Lower lobe of right lung (tissue), 2 donors: ENCODE measurements around the gene KYNU. TPM values are rescaled to one million over a fixed set of nuclear protein-coding genes. Genes with fewer than 3 reads are reported as not detected.
"Not testable (repeated sequence)": the region's sequence is repeated elsewhere in the genome, so short reads cannot be mapped to it uniquely, and the experiment has no call there.

Source experiments
- ATAC-seq, 2 donors: fragments of 200-7000 bp; cut with Tn5 transposase; one replicate each; pipeline ENCODE4 v1.9.1; 2020 to 2022; ENCODE audit warnings: mild to moderate bottlenecking in 2 of 2, moderate library complexity in 2 of 2
- DNase-seq: peaks from one replicate; pipeline ENCODE4 v3.0.0-alpha.2; 2020
- H3K27ac ChIP-seq: fragments of 200-600 bp; one replicate; pipeline ENCODE4 v1.8.0; 2022
- H3K27me3 ChIP-seq: fragments of 200-600 bp; one replicate; pipeline ENCODE4 v1.8.0; 2022; ENCODE audit warnings: low read depth
- H3K36me3 ChIP-seq: fragments of 200-600 bp; one replicate; pipeline ENCODE4 v1.8.0; 2022; ENCODE audit warnings: mild to moderate bottlenecking
- H3K4me1 ChIP-seq: fragments of 200-600 bp; one replicate; pipeline ENCODE4 v1.8.0; 2022
- H3K4me3 ChIP-seq: fragments of 200-600 bp; one replicate; pipeline ENCODE4 v1.8.0; 2022; ENCODE audit warnings: mild to moderate bottlenecking
- H3K9me3 ChIP-seq: fragments of 200-600 bp; one replicate; pipeline ENCODE4 v1.8.0; 2022
- intact Hi-C: fragments of 100-400 bp; cut with DNase I; formaldehyde crosslinking; loops from one replicate; pipeline ENCODE4 v1.11.0; 2022
- total RNA-seq: library from RNA; stranded (reverse); fragmentation: NEBNext Ultra II Directional; extraction: Animal tissue kit (Norgen Biotek cat#: 25700); gene quantifications from one replicate; pipeline ENCODE4 v1.2.1, GENCODE V29; 2021
- TF ChIP-seq, protein P1 (sequence below): fragments of 200-600 bp; IDR thresholded peaks from one replicate; pipeline ENCODE4 v1.8.0; 2022; ENCODE audit warnings: antibody characterized with exemption, mild to moderate bottlenecking
- donor health status: DM: no; HTN: yes; CAD: no; lungs with severe emphysema.

KYNU gene
- total RNA-seq, 1 donor from 2014 or later, result 30.6 TPM

DNA sequence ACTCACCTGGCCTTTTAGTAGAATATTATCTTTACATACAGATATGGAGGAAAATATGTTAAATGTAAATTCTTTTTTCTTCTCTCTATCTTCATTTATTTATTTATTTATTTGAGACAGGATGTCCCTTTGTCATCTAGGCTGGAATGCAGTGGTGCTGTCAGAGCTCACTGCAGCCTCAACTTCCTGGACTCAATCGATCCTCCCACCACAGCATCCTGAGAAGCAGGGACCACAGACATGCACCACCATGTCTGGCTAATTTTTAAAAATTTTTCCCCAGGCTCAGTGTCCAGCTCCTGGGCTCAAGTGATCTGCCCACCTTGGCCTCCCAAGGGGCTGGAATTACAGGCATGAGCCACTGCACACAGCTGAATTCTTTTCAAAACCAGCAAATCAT, 20.3 kb downstream of the KYNU start:
- TF ChIP-seq, protein P1, sequence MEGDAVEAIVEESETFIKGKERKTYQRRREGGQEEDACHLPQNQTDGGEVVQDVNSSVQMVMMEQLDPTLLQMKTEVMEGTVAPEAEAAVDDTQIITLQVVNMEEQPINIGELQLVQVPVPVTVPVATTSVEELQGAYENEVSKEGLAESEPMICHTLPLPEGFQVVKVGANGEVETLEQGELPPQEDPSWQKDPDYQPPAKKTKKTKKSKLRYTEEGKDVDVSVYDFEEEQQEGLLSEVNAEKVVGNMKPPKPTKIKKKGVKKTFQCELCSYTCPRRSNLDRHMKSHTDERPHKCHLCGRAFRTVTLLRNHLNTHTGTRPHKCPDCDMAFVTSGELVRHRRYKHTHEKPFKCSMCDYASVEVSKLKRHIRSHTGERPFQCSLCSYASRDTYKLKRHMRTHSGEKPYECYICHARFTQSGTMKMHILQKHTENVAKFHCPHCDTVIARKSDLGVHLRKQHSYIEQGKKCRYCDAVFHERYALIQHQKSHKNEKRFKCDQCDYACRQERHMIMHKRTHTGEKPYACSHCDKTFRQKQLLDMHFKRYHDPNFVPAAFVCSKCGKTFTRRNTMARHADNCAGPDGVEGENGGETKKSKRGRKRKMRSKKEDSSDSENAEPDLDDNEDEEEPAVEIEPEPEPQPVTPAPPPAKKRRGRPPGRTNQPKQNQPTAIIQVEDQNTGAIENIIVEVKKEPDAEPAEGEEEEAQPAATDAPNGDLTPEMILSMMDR, result no peak
- no peaks in the 10 kb centered on the region for H3K27me3 ChIP-seq
- H3K27ac ChIP-seq, result no peak overlapping the region
- intact Hi-C loops, result no loop called here
- no peaks in the 10 kb centered on the region for H3K4me1 ChIP-seq
- ATAC-seq (no peak), DNase-seq (no peak)
- no peaks in the 10 kb centered on the region for H3K9me3 ChIP-seq
- no peak overlapping the region for H3K4me3 ChIP-seq
- no peaks in the 10 kb centered on the region for H3K36me3 ChIP-seq

DNA sequence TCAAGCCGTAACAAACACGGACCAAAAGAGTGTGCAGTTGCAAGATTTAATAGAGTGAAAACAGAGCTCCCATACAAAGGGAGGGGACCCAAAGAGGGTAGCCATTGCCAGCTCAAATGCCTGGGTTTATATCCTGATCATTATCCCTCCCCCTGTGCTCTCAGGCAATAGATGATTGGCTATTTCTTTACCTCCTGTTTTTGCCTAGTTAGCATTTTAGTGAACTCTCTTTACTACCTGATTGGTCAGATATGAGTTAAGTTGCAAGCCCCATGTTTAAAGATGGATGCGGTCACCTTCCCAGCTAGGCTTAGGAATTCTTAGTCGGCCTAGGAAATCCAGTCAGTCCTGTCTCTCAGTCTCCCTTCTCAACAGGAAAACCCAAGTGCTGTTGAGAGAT, 22.9 kb downstream of the KYNU start:
- intact Hi-C loops, ATAC-seq, H3K27me3 ChIP-seq, H3K36me3 ChIP-seq, H3K4me1 ChIP-seq, H3K4me3 ChIP-seq, H3K9me3 ChIP-seq, DNase-seq, H3K27ac ChIP-seq: not testable (repeated sequence)

DNA sequence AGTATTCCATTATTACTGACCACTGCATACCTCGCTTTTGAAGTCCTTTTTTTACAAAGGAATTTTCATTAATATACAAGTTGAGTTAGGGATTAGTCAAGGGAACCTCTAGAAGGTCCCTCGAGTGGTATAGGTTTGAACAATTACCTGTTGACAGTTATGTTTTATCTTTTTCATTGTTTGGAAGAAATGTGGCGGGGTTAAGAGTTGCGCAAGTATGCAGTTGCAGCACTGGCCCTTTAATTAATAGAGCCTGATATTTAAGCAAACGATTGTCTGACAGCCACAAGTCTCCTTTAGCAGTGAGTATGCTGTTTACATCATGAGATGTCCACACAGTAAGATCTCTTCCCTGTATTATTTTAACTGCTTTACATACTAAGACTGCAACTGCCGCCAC, 24.3 kb downstream of the KYNU start:
- Histone ChIP-seq H3K27me3 (no peaks in the 10 kb centered on the region), H3K4me3 (no peak overlapping the region), H3K36me3 (no peaks in the 10 kb centered on the region), H3K9me3 (no peaks in the 10 kb centered on the region), H3K4me1 (no peaks in the 10 kb centered on the region), H3K27ac (no peak overlapping the region)
- DNase-seq, result no peak
- intact Hi-C loops, result no loop called here
- TF ChIP-seq, protein P1, result no peak
- ATAC-seq, result no peak

DNA sequence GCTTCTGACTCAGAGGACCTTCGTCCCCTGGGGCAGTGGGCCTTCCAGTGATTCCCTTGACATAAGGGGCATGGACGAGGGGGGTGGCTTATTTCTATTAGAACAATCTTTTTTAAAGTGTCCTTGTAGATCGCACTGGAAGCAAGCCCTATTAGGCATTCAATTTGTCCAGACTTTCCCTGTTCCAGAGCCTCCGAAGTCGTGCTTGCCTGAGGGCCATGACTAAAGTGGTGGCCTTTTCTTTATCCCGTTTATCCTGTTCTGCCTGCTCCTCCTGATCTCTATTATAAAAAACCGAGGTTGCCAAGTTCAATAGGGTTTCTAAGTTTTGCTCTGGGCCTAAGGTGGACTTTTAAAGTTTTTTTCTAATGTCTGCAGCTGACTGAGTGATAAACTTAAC, 26.3 kb downstream of the KYNU start:
- H3K27me3 ChIP-seq, H3K9me3 ChIP-seq, intact Hi-C loops, H3K4me1 ChIP-seq, H3K27ac ChIP-seq, H3K4me3 ChIP-seq, DNase-seq, H3K36me3 ChIP-seq, ATAC-seq: not testable (repeated sequence)

DNA sequence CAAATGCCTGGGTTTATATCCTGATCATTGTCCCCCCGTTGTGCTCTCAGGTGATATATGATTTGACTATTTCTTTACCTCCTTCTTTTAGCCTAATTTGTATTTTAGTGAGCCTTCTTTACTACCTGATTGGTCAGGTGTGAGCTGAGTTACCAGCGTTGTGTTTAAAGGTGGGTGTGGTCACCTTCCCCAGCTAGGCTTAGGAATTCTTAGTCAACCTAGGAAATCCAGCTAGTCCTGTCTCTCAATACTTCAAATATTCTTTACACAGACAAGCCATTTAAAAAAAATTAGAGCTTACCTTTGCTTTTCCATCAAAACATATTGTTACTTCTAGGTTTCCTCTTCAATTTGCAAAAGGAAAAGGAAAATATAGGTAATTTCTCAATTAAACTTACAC, 30.2 kb downstream of the KYNU start:
- H3K4me3 ChIP-seq, result no peak overlapping the region
- no peaks in the 10 kb centered on the region for H3K27me3 ChIP-seq
- DNase-seq, result no peak
- H3K36me3 ChIP-seq, result no peaks in the 10 kb centered on the region
- no peaks in the 10 kb centered on the region for H3K9me3 ChIP-seq
- TF ChIP-seq, protein P1, result no peak
- ATAC-seq, result no peak
- no peak overlapping the region for H3K27ac ChIP-seq
- intact Hi-C loops, result no loop called here
- H3K4me1 ChIP-seq, result no peaks in the 10 kb centered on the region

DNA sequence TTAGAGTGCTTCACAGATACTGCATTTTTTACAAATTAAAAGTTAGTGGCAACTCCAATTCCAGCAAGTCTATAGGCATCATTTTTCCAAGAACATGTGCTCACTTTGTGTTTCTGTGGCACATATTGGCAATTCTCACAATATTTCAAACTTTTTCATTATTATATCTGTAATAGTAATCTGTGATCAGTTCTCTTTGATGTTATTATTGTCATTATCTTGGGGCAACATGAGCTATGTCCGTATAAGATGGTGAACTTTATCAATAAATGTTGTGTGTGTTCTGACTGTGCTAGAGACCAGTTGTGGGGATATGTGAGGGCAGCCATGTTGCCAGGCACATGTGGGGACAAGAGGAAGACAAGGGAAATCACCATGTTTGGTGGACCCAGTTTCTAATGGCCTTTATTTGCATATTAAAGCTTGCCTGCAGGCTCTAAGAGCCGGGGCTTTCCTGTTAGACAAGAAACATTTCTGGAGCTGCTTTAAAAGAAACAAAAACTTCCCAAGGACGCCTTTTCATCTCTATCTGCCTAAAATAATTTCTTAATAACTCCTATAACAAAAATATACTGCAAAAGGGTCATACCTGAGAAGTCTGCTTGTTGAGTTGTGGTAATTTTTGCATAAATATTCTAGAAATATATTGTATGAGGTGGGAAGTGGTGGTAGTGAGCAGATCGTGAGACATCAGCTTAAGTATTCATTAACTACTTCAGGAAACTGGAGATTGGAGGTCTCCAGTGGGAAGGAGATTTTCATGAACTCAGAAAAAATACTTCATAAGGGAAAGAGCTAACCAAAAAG, 37.2 kb downstream of the KYNU start:
- Histone ChIP-seq H3K4me3 (no peak overlapping the region), H3K4me1 (no peaks in the 10 kb centered on the region), H3K36me3 (no peaks in the 10 kb centered on the region), H3K27ac (no peak overlapping the region), H3K27me3 (no peaks in the 10 kb centered on the region), H3K9me3 (no peaks in the 10 kb centered on the region)
- TF ChIP-seq, protein P1, result no peak
- no peak for DNase-seq
- ATAC-seq, result no peak
- intact Hi-C loops, result no loop called here
